Transverse colon (tissue), 4 donors: ENCODE results near the gene TMEM95. TPM values are rescaled to one million over a fixed set of nuclear protein-coding genes. Genes with fewer than 3 reads are reported as not detected.

Experiments used
- DNase-seq: peaks from one replicate; pipeline ENCODE4 v3.0.0-alpha.2; 2019
- H3K27ac ChIP-seq, 4 donors: fragments of 200-600 bp; sonication (generic); 2 replicates each; pipeline ENCODE4 v1.5.1; 2016 to 2018; ENCODE audit warnings: inconsistent platforms in 4 of 4
- H3K27me3 ChIP-seq: fragments of 200-600 bp; sonication (generic); 2 replicates; pipeline ENCODE4 v1.5.1; 2017; ENCODE audit warnings: inconsistent platforms
- H3K36me3 ChIP-seq, 4 donors: fragments of 200-600 bp; sonication (generic); 2 replicates each; pipeline ENCODE4 v1.5.1; 2017 to 2019; ENCODE audit warnings: inconsistent platforms in 4 of 4
- H3K4me1 ChIP-seq, 4 donors: fragments of 200-600 bp; sonication (generic); 2 replicates each; pipeline ENCODE4 v1.5.1; 2017 to 2020; ENCODE audit warnings: inconsistent platforms in 4 of 4
- H3K4me3 ChIP-seq, 4 donors: fragments of 200-600 bp; sonication (generic); 1 replicate in 1 of 4; 2 replicates in 3 of 4; pipeline versions ENCODE4 v1.5.1 to v1.6.1; 2017 to 2019; ENCODE audit warnings: inconsistent platforms in 4 of 4
- H3K9me3 ChIP-seq, 2 donors: fragments of 200-600 bp; sonication (generic); 2 replicates each; pipeline ENCODE4 v1.5.1; 2017 to 2019; ENCODE audit warnings: inconsistent platforms in 2 of 2
- CTCF ChIP-seq, 5 experiments: fragments of 200-600 bp in 3 of 5; fragments of 450-650 bp in 2 of 5; sonication (generic) in 3 of 5; IDR thresholded peaks; 1 replicate in 2 of 5; 2 replicates in 3 of 5; pipeline ENCODE4 v1.5.1; 2016 to 2017; ENCODE audit warnings: antibody characterized with exemption in 5 of 5, inconsistent platforms in 3 of 5, mild to moderate bottlenecking in 2 of 5, moderate library complexity in 1 of 5
- EP300 ChIP-seq: sonication (generic); formaldehyde crosslinking; IDR thresholded peaks from one replicate; pipeline ENCODE4 v1.6.1; 2017; ENCODE audit warnings: antibody characterized with exemption, low read depth
- POLR2A ChIP-seq: fragments of 450-650 bp; IDR thresholded peaks from one replicate; pipeline ENCODE4 v1.6.1; 2016; ENCODE audit warnings: antibody characterized with exemption, mild to moderate bottlenecking, moderate library complexity
- POLR2AphosphoS5 ChIP-seq, 3 donors: sonication (generic); formaldehyde crosslinking; IDR thresholded peaks; one replicate each; pipeline ENCODE4 v1.6.1; 2016; ENCODE audit warnings: antibody characterized with exemption in 3 of 3
- WGBS, 2 donors: methylation state at CpG; one replicate each; pipeline ENCODE4 v1.1.5; 2018; ENCODE audit warnings: low coverage in 1 of 2; 5-methylcytosine and 5-hydroxymethylcytosine counted together
- in situ Hi-C, 4 donors: fragments of 200-750 bp; cut with MboI; loops; one replicate each; pipeline versions ENCODE4 v1.15.0 to v1.15.1; 2017; ENCODE audit warnings: low sequenced_read_pairs in 3 of 4, low pct_ligation_motif_present in 1 of 4, low pct_unique_long_range_greater_than_20kb in 1 of 4
- intact Hi-C: fragments of 100-400 bp; cut with DNase I; formaldehyde crosslinking; loops from one replicate; pipeline ENCODE4 v1.15.1; 2023; ENCODE audit warnings: low total_unique reads
- total RNA-seq, 4 donors: library from RNA; depleted of rRNA; stranded (reverse); fragments of >200 nt; gene quantifications; one replicate each; pipeline ENCODE4 v1.1.0, GENCODE V29; 2016

TMEM95 gene
- total RNA-seq, 4 donors from 2014 or later: not detected

- peak overlapping the region; percentile 85 to 99 (median 96) for H3K4me3 ChIP-seq
- no peaks in the 10 kb centered on the region for H3K27me3 ChIP-seq
- peak; percentile 89 for DNase-seq
- TF ChIP-seq CTCF (IDR thresholded peaks at IDR 0.05) (no peak), POLR2AphosphoS5 (IDR thresholded peaks at IDR 0.05) (peak; percentile 61 to 74 (median 66)), POLR2A (peak; percentile 61), EP300 (no peak)
- H3K27ac ChIP-seq: peak overlapping the region; percentile 99 to 100 (median 100)
- peaks cover 0 to 38% (median 18%) of the 10 kb centered on the region in 4 donors for H3K36me3 ChIP-seq
- intact Hi-C loops (no loop called here), in situ Hi-C loops (no loop called here)
- H3K4me1 ChIP-seq: peaks cover 16 to 42% (median 26%) of the 10 kb centered on the region in 4 donors
- 0% methylated on average over 8 to 14 of the region's 14 CpGs for WGBS, 2 donors
- H3K9me3 ChIP-seq: no peaks in the 10 kb centered on the region
Observed at GRCh38 chr17:7308625-7309433, 46.1 kb upstream of the TMEM95 start.

- TF ChIP-seq CTCF (IDR thresholded peaks at IDR 0.05) (no peak), POLR2A (no peak)
- in situ Hi-C loops (no loop called here), intact Hi-C loops (no loop called here)
- no peak for DNase-seq
- Histone ChIP-seq H3K4me3 (peak overlapping the region in 2 of 4 donors; percentile 95 to 98), H3K27ac (peak overlapping the region; percentile 99 to 100 (median 100)), H3K27me3 (no peaks in the 10 kb centered on the region), H3K36me3 (peaks cover 0 to 38% (median 18%) of the 10 kb centered on the region in 4 donors), H3K9me3 (no peaks in the 10 kb centered on the region), H3K4me1 (peaks cover 22 to 50% (median 33%) of the 10 kb centered on the region in 4 donors)
- WGBS, 2 donors: 79 to 88% methylated on average over 4 to 12 of the region's 12 CpGs
Observed at GRCh38 chr17:7309628-7310027, 45.3 kb upstream of the TMEM95 start.

GRCh38 chr17:7311110-7311705, 43.7 kb upstream of the TMEM95 start:
- Histone ChIP-seq H3K27me3 (no peaks in the 10 kb centered on the region), H3K36me3 (peaks cover 0 to 38% (median 18%) of the 10 kb centered on the region in 4 donors), H3K9me3 (no peaks in the 10 kb centered on the region), H3K4me3 (no peak overlapping the region), H3K4me1 (peaks cover 22 to 56% (median 39%) of the 10 kb centered on the region in 4 donors), H3K27ac (no peak overlapping the region)
- TF ChIP-seq EP300 (no peak), CTCF (IDR thresholded peaks at IDR 0.05) (no peak), POLR2A (no peak), POLR2AphosphoS5 (IDR thresholded peaks at IDR 0.05) (no peak)
- 63 to 84% methylated on average over 2 to 7 of the region's 7 CpGs for WGBS, 2 donors
- in situ Hi-C loops (no loop called here), intact Hi-C loops (no loop called here)
- no peak for DNase-seq

- intact Hi-C loops (no loop called here), in situ Hi-C loops (no loop called here)
- WGBS, 2 donors: 74% methylated on average over 7 of the region's 7 CpGs; no CpG with 5 or more reads in 1 of the 2 donors
- no peak for DNase-seq
- H3K4me1 ChIP-seq: peaks cover 22 to 53% (median 37%) of the 10 kb centered on the region in 4 donors
- H3K9me3 ChIP-seq: no peaks in the 10 kb centered on the region
- no peak overlapping the region for H3K4me3 ChIP-seq
- no peaks in the 10 kb centered on the region for H3K27me3 ChIP-seq
- TF ChIP-seq EP300: no peak
- TF ChIP-seq POLR2AphosphoS5 (IDR thresholded peaks at IDR 0.05): no peak
- TF ChIP-seq POLR2A: peak; percentile 1
- no peak for TF ChIP-seq CTCF (IDR thresholded peaks at IDR 0.05)
- H3K27ac ChIP-seq: peak overlapping the region in 2 of 4 donors; percentile 9 to 98
- H3K36me3 ChIP-seq: peaks cover 0 to 44% (median 18%) of the 10 kb centered on the region in 4 donors
Observed at GRCh38 chr17:7312432-7313087, 42.4 kb upstream of the TMEM95 start.
